GM18505 (cell line): Measurements from ENCODE around the gene ZNF496.

Experiments used
- ATAC-seq: cut with Tn5 transposase; IDR thresholded peaks from one replicate; pipeline ENCODE4 v1.9.1; 2021; ENCODE audit not compliant: unreplicated experiment
- POLR2A ChIP-seq: IDR thresholded peaks from 4 replicates; pipeline ENCODE4 v1.6.1; 2011; ENCODE audit warnings: borderline replicate concordance; ENCODE audit not compliant: insufficient read depth, insufficient read length; ENCODE audit errors: extremely low read depth

ZNF496 gene

GRCh38 chr1:247330548-247331171 is 1.0 kb downstream of the ZNF496 start:
- no peak for TF ChIP-seq POLR2A
- ATAC-seq, result no peak

GRCh38 chr1:247329097-247329617 is 2.5 kb downstream of the ZNF496 start:
- no peak for ATAC-seq
- TF ChIP-seq POLR2A, result no peak

GRCh38 chr1:247328311-247328710 is 3.4 kb downstream of the ZNF496 start:
- no peak for TF ChIP-seq POLR2A
- ATAC-seq, result no peak

- ATAC-seq, result no peak
- no peak for TF ChIP-seq POLR2A
Observed at GRCh38 chr1:247326411-247327130, 5.1 kb downstream of the ZNF496 start.

GRCh38 chr1:247324923-247325322 is 6.7 kb downstream of the ZNF496 start:
- no peak for ATAC-seq

GRCh38 chr1:247324204-247324787 is 7.4 kb downstream of the ZNF496 start:
- ATAC-seq, result no peak
- TF ChIP-seq POLR2A, result no peak

More at GRCh38 chr1:247324923-247325322, 6.7 kb downstream of the ZNF496 start:
- no peak for TF ChIP-seq POLR2A

GRCh38 chr1:247322849-247323586 is 8.6 kb downstream of the ZNF496 start:
- no peak for TF ChIP-seq POLR2A
- peak; percentile 66 for ATAC-seq

GRCh38 chr1:247322442-247322841 is 9.2 kb downstream of the ZNF496 start:
- ATAC-seq, result peak; percentile 48
- TF ChIP-seq POLR2A, result no peak

GRCh38 chr1:247317702-247318101 is 14.0 kb downstream of the ZNF496 start:
- no peak for TF ChIP-seq POLR2A
- ATAC-seq, result peak; percentile 36

- no peak for ATAC-seq
- no peak for TF ChIP-seq POLR2A
Observed at GRCh38 chr1:247316590-247317197, 15.0 kb downstream of the ZNF496 start.

- no peak for ATAC-seq
- no peak for TF ChIP-seq POLR2A
Observed at GRCh38 chr1:247304031-247304430, 27.6 kb downstream of the ZNF496 start.

GRCh38 chr1:247303216-247303615 is 28.5 kb downstream of the ZNF496 start:
- TF ChIP-seq POLR2A, result no peak
- ATAC-seq, result no peak

GRCh38 chr1:247301176-247301540 is 30.5 kb downstream of the ZNF496 start:
- no peak for ATAC-seq
- TF ChIP-seq POLR2A, result no peak

GRCh38 chr1:247300491-247301175 is 31.0 kb downstream of the ZNF496 start:
- ATAC-seq, result no peak
- TF ChIP-seq POLR2A, result no peak
